ENCODE results near the gene EME2.

DNA sequence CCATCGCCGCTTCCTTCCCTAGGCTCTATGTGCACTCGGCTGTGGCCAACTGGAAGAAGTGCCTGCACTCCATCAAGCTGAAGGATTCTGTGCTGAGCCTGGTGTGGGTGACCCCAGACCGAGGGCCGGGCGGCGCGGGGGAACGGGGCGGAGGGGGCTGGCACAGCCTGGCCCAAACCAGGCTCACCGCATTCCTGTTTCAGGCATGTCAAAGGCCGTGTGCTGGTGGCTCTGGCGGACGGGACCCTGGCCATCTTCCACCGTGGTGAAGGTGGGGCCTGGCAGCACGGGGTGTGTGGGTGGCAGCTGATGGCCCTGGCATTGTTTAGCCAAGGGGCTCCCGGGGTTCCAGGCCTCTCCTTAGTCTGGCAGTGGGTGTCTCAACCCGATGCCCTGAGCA lies 5.9 kb upstream of the EME2 start:
- TF ChIP-seq POLR2AphosphoS5 (IDR thresholded peaks at IDR 0.05) (no peak), POLR2A (IDR thresholded peaks at IDR 0.05) (no peak)
- TF ChIP-seq, protein P1, sequence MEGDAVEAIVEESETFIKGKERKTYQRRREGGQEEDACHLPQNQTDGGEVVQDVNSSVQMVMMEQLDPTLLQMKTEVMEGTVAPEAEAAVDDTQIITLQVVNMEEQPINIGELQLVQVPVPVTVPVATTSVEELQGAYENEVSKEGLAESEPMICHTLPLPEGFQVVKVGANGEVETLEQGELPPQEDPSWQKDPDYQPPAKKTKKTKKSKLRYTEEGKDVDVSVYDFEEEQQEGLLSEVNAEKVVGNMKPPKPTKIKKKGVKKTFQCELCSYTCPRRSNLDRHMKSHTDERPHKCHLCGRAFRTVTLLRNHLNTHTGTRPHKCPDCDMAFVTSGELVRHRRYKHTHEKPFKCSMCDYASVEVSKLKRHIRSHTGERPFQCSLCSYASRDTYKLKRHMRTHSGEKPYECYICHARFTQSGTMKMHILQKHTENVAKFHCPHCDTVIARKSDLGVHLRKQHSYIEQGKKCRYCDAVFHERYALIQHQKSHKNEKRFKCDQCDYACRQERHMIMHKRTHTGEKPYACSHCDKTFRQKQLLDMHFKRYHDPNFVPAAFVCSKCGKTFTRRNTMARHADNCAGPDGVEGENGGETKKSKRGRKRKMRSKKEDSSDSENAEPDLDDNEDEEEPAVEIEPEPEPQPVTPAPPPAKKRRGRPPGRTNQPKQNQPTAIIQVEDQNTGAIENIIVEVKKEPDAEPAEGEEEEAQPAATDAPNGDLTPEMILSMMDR (IDR thresholded peaks at IDR 0.05 in 8 of 11, conservative IDR thresholded peaks at IDR 0.05 in 3 of 11): no peak

Measured in spleen (tissue), 7 donors.